Lower leg skin (tissue), 3 donors: Measurements from ENCODE around the gene YTHDF1.

Source experiments
- POLR2A ChIP-seq, 2 donors: fragments of 450-650 bp; IDR thresholded peaks; one replicate each; pipeline ENCODE4 v1.6.1; 2016 to 2017; ENCODE audit warnings: antibody characterized with exemption in 2 of 2, mild to moderate bottlenecking in 1 of 2, moderate library complexity in 1 of 2
- TF ChIP-seq, protein P1 (sequence below), 3 donors: fragments of 450-650 bp; IDR thresholded peaks; one replicate each; pipeline ENCODE4 v1.5.1; 2016; ENCODE audit warnings: antibody characterized with exemption in 3 of 3, mild to moderate bottlenecking in 3 of 3, moderate library complexity in 2 of 3

DNA sequence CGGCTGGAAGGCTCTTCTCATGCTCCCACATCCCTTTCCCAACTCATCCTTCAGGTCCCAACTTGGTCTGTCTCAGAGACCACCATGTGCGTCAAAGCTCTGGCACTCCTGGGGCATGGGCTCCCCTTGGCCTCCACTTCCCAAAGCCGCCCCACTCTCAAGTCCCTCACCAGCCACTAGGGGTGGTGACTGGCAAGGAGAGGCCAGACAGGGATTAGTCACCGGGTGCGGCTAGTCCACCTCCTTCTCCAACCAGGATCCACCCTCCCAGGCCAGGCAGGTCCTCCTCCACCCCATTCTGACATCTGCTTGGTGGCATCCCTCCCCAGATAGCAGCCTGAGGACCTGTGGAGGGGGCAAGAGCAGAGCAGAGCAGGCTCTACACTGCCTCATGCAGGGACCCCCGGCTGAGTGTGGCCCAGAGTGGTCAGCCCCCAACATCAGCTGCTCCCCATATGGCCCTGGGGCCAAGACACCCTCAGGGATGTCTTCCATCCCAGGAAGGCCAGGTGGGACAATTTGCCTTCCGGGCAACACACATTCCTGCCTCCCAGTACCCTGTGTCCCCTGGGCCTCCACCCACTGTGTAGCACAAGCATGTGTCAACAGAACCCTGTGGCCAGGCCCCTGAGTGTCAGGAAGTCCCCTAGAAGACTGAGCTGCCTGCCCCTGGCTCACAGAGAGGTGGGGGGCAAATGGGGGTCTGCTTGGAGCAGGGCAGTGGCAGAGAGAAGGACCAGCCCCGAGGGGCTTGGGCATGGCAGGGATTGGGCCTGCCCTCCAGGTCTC, 29.2 kb downstream of the YTHDF1 start:
- TF ChIP-seq, protein P1, sequence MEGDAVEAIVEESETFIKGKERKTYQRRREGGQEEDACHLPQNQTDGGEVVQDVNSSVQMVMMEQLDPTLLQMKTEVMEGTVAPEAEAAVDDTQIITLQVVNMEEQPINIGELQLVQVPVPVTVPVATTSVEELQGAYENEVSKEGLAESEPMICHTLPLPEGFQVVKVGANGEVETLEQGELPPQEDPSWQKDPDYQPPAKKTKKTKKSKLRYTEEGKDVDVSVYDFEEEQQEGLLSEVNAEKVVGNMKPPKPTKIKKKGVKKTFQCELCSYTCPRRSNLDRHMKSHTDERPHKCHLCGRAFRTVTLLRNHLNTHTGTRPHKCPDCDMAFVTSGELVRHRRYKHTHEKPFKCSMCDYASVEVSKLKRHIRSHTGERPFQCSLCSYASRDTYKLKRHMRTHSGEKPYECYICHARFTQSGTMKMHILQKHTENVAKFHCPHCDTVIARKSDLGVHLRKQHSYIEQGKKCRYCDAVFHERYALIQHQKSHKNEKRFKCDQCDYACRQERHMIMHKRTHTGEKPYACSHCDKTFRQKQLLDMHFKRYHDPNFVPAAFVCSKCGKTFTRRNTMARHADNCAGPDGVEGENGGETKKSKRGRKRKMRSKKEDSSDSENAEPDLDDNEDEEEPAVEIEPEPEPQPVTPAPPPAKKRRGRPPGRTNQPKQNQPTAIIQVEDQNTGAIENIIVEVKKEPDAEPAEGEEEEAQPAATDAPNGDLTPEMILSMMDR (IDR thresholded peaks at IDR 0.05) = no peak
- TF ChIP-seq POLR2A (IDR thresholded peaks at IDR 0.05) = no peak
